ENCODE results near the gene NKD1. TPM values are rescaled to one million over a fixed set of nuclear protein-coding genes. Genes with fewer than 3 reads are reported as not detected.
A peak's percentile ranks its signal among the peaks of the same experiment; 100 is the strongest.

Gene NKD1
- total RNA-seq, 1 donor from 2014 or later = 0.33 TPM

DNA sequence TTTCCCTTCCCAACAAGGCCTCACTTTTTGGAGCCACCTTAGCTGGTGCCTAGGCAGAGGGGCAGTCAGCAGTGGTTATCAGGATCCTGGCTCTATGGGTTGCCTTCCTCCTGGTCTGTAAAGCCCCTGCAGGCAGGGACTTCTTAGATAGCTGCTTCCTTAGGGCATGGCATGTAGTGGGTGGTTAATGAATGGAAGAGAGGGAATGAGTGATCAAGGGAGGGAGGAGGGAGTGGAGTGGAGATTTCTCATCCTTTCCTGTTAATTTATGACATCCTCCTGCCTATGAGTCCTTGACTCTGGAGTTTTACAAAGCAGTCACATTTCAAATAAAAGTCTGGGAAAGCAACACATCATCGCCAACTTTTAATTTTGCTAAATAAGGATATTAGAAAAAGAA, 92.2 kb downstream of the NKD1 start:
- Histone ChIP-seq H3K4me3 (ENCODE audit: low read depth, low read length) (no peak overlapping the region), H3K27me3 (ENCODE audit: control insufficient read depth, insufficient read depth, low read length) (peaks cover 3% of the 10 kb centered on the region), H3K36me3 (ENCODE audit: control insufficient read depth, insufficient read depth, low read length) (no peaks in the 10 kb centered on the region)
- peak; percentile 16 for DNase-seq (ENCODE audit: low read depth)
- TF ChIP-seq, protein P1, sequence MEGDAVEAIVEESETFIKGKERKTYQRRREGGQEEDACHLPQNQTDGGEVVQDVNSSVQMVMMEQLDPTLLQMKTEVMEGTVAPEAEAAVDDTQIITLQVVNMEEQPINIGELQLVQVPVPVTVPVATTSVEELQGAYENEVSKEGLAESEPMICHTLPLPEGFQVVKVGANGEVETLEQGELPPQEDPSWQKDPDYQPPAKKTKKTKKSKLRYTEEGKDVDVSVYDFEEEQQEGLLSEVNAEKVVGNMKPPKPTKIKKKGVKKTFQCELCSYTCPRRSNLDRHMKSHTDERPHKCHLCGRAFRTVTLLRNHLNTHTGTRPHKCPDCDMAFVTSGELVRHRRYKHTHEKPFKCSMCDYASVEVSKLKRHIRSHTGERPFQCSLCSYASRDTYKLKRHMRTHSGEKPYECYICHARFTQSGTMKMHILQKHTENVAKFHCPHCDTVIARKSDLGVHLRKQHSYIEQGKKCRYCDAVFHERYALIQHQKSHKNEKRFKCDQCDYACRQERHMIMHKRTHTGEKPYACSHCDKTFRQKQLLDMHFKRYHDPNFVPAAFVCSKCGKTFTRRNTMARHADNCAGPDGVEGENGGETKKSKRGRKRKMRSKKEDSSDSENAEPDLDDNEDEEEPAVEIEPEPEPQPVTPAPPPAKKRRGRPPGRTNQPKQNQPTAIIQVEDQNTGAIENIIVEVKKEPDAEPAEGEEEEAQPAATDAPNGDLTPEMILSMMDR (IDR thresholded peaks at IDR 0.05; ENCODE audit: insufficient read depth, low read length, poor library complexity, severe bottlenecking) = no peak

- Histone ChIP-seq H3K27me3 (ENCODE audit: control insufficient read depth, insufficient read depth, low read length) (peaks cover 3% of the 10 kb centered on the region), H3K36me3 (ENCODE audit: control insufficient read depth, insufficient read depth, low read length) (no peaks in the 10 kb centered on the region), H3K4me3 (ENCODE audit: low read depth, low read length) (no peak overlapping the region)
- DNase-seq (ENCODE audit: low read depth) = no peak
- TF ChIP-seq, protein P1 (IDR thresholded peaks at IDR 0.05; ENCODE audit: insufficient read depth, low read length, poor library complexity, severe bottlenecking) = no peak
Measured at GRCh38 chr16:50640919-50641817, 93.0 kb downstream of the NKD1 start.

DNA sequence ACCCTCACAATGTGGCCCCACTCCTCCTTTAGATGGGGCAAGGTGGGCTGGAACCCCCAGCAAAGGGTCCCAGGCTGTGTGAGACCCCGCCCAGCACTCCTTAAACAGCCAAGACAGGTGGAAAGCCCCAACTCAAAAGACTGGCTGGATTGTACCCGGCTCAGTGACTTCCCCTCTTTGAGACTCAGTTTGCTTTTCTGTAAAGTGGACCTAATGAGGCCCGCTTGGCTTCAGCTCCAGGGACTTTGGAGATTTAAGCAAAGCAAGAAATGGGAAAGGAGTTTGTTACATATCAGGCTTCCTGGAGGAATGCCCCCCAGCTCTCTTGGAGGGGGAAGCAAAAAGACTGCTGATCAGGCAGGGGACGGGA, 93.6 kb downstream of the NKD1 start:
- no peak for DNase-seq (ENCODE audit: low read depth)

DNA sequence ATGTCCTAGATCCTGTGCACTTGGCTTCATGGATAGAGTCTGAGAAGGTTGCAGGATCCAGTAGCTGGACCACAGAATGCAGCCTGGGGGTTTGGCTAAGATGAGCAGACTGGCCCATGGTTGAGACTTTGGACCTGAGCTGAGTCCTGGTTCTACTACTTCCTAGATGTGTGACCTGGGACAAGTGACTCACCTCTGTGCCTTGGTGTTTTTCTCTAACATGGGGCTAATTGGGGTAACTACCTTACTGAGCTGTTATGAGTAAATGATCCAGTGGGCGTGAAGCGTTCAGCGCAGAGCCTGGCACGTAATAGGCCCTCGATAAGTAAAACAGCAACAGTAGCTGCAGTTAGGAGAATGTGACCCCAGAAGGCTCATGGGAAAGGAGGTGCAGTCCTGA, 94.2 kb downstream of the NKD1 start:
- H3K27me3 ChIP-seq (ENCODE audit: control insufficient read depth, insufficient read depth, low read length) = peaks cover 5% of the 10 kb centered on the region
- no peak for DNase-seq (ENCODE audit: low read depth)
- no peak overlapping the region for H3K4me3 ChIP-seq (ENCODE audit: low read depth, low read length)
- TF ChIP-seq, protein P1 (IDR thresholded peaks at IDR 0.05; ENCODE audit: insufficient read depth, low read length, poor library complexity, severe bottlenecking) = no peak
- H3K36me3 ChIP-seq (ENCODE audit: control insufficient read depth, insufficient read depth, low read length) = no peaks in the 10 kb centered on the region

More for the DNA sequence above, 93.6 kb downstream of the NKD1 start:
- Histone ChIP-seq H3K36me3 (ENCODE audit: control insufficient read depth, insufficient read depth, low read length) (no peaks in the 10 kb centered on the region), H3K4me3 (ENCODE audit: low read depth, low read length) (no peak overlapping the region), H3K27me3 (ENCODE audit: control insufficient read depth, insufficient read depth, low read length) (peaks cover 5% of the 10 kb centered on the region)
- TF ChIP-seq, protein P1 (IDR thresholded peaks at IDR 0.05; ENCODE audit: insufficient read depth, low read length, poor library complexity, severe bottlenecking) = no peak

DNA sequence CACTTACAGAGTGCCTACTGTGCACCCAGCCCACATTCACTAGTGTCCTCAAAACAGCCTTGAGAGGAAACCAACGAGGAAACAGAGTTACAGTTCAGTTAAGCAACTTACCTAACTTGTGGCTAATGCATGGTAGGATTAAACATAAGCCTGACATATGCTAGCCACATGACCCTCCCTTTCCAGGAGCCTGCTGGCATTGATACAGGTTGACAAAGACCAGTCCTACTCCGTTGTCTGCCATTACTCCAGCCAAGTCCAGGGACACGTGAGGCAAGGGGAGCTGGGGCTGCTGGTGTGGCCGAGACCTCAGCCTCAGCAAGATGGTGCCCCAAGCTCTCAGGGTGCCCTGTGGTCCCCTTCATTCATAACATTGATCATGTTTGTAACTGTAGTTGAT, 95.0 kb downstream of the NKD1 start:
- Histone ChIP-seq H3K36me3 (ENCODE audit: control insufficient read depth, insufficient read depth, low read length) (no peaks in the 10 kb centered on the region), H3K27me3 (ENCODE audit: control insufficient read depth, insufficient read depth, low read length) (peaks cover 3% of the 10 kb centered on the region), H3K4me3 (ENCODE audit: low read depth, low read length) (no peak overlapping the region)
- no peak for DNase-seq (ENCODE audit: low read depth)
- TF ChIP-seq, protein P1 (IDR thresholded peaks at IDR 0.05; ENCODE audit: insufficient read depth, low read length, poor library complexity, severe bottlenecking) = no peak
